KOPT-K1 (cell line): Measurements from ENCODE around the gene CUL2.
"Not testable (repeated sequence)": the region's sequence is repeated elsewhere in the genome, so short reads cannot be mapped to it uniquely, and the experiment has no call there.

ENCODE experiments used
- H3K27ac ChIP-seq: fragments of 200-600 bp; sonication (generic); 2 replicates; pipeline ENCODE4 v1.5.1; 2016; ENCODE audit warnings: antibody characterized with exemption, mild to moderate bottlenecking, low read depth, low read length; ENCODE audit not compliant: poor library complexity, severe bottlenecking
- H3K36me3 ChIP-seq: fragments of 200-600 bp; sonication (generic); 2 replicates; pipeline ENCODE4 v1.5.1; 2017; ENCODE audit warnings: antibody characterized with exemption, mild to moderate bottlenecking, low read length, moderate library complexity; ENCODE audit not compliant: insufficient read depth
- H3K9me3 ChIP-seq: fragments of 200-600 bp; sonication (generic); 2 replicates; pipeline ENCODE4 v1.5.1; 2017; ENCODE audit warnings: antibody characterized with exemption, low read length, mild to moderate bottlenecking; ENCODE audit not compliant: insufficient read depth, poor library complexity, severe bottlenecking

The CUL2 gene

DNA sequence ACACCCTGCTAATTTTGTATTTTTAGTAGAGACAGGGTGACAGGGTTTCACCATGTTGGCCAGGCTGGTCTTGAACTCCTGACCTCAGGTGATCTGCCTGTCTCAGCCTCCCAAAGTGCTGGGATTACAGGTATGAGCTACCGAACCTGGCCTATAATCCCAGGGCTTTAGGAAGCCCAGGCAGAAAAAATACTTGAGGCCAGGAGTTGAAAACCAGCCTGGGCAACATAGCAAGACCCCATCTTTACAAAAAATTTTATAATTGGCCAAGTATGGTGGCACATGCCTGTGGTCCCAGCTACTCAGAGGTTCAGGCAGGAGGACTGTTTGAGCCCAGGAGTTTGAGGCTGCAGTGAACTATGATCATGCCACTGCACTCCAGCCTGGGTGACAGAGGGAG lies 99.0 kb downstream of the CUL2 start:
- H3K27ac ChIP-seq, H3K9me3 ChIP-seq, H3K36me3 ChIP-seq: not testable (repeated sequence)

DNA sequence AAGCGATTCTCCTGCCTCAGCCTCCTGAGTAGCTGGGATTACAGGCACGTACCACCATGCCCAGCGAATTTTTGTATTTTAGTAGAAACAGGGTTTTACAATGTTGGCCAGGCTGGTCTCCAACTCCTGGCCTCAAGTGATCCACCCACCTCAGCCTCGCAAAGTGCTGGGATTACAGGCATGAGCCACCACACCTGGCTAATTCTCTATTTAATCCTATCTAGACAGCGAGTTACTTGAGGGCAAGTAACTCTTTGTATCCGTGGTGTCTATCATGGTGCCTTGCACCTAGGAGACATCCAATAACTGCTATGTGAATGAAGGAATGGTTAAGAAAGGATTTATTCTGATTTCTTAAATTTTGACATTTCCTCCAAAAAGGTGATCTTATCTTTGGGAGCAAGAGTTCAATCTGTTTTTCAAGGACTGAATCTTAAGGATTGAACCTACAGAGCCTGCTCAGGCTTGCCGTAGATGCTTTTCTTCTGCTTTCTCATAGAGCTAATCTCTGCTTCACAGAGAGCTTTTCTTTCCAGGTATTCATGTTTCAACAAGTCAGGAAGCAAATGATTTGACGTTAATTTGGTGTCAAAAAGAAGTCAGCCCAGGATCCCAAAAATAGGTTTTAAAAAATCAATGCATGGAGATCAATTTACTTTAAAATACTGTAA lies 101.6 kb downstream of the CUL2 start:
- peaks cover 19% of the 10 kb centered on the region for H3K9me3 ChIP-seq

DNA sequence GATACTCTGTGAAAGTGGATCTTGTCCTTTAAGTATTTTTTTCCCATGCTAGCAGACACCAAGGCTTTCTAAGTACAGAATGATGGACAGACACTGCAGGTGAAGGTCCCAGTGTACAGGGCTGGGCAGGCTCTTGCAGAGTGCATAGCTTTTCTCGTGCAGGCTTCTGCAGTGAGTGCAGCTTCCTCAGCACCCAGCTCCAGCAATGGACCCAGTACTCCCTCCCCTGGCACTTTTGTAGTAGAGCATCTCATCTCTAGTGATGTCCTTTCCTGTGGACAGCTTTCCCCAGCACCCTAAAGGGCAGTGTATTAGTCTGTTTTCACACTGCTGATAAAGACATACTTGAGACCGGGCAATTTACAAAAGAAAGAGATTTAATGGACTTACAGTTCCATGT lies 104.3 kb downstream of the CUL2 start:
- Histone ChIP-seq H3K27ac (no peak overlapping the region), H3K9me3 (peaks cover 19% of the 10 kb centered on the region), H3K36me3 (no peaks in the 10 kb centered on the region)

More for the DNA sequence above, 101.6 kb downstream of the CUL2 start:
- H3K36me3 ChIP-seq, result no peaks in the 10 kb centered on the region
- no peak overlapping the region for H3K27ac ChIP-seq

DNA sequence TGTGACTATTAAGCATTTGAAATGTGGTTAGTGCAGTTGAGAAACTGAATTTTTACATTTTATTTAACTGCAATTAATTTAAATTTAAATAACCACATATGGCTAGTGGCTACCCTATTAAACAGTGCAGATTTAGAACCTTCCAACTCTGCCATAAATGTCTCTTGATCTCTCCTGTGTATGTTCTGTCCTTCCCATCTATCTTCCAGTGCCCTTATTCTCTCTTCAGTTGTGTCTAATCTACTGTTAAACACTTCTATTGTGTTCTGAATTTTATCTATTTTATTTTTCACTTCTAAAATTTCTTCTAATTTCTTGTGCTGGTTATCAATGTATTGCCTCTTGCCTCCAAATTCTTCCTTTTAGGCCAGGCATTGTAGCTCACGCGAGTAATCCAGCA lies 105.0 kb downstream of the CUL2 start:
- no peak overlapping the region for H3K27ac ChIP-seq
- peaks cover 19% of the 10 kb centered on the region for H3K9me3 ChIP-seq
- H3K36me3 ChIP-seq, result no peaks in the 10 kb centered on the region

DNA sequence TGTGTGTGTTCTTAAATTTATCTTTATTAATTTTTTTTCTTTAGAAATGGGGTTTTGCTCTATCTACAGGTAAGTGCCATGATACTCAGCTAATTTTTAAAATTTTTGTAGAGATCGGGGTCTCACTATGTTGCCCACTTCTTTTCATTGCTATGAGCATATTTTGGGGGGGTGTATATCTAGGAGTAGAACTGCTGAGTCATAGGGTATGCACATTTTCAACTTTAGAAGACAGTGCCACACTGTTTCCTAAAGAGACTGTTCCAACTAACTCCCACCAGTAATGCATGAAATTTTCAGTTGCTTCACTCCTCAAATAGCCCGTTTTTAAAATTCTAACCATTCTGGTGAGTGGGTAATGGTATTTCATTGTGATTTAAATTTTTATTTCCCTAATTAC lies 108.3 kb downstream of the CUL2 start:
- H3K36me3 ChIP-seq, result no peaks in the 10 kb centered on the region
- no peak overlapping the region for H3K27ac ChIP-seq
- H3K9me3 ChIP-seq, result peaks cover 19% of the 10 kb centered on the region

DNA sequence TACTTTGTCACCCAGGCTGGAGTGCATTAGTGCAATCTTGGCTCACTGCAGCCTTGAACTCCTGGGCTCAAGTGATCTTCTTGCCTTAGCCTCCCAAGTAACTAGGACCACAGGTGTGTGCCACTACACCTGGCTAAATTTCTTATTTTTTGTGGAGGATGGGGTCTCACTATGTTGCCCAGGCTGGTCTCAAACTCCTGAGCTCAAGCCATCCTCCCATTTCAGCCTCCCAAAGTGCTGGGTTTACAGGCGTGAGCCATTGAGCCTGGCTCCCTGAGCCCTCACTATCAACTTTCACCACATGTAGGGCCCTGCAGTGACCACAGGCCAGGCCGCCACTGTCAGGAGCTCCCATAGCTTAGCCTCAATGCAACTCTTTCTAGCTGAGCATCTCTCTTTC lies 110.2 kb downstream of the CUL2 start:
- H3K9me3 ChIP-seq, result peaks cover 16% of the 10 kb centered on the region
- H3K36me3 ChIP-seq, result no peaks in the 10 kb centered on the region
- H3K27ac ChIP-seq, result no peak overlapping the region

DNA sequence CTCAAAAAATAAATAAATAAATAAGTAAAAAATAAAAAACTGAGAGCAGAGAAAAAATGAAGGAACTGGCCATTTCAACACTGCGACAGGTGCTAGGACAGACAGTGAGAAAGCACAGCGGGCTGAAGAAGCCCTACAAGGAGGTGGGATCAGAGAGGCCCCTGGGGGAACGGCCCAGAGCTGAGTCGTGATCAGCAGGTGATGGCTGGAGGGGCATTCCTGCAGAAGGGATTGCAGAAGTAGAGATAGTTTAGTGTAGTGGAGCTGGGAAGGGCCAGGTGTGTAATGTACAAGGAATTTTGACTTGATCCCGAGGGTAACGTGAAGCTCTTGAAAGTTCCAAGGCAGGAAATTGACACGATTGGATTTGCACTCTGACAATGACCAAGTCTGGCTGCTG lies 112.1 kb downstream of the CUL2 start:
- peaks cover 15% of the 10 kb centered on the region for H3K9me3 ChIP-seq
- no peak overlapping the region for H3K27ac ChIP-seq
- no peaks in the 10 kb centered on the region for H3K36me3 ChIP-seq

DNA sequence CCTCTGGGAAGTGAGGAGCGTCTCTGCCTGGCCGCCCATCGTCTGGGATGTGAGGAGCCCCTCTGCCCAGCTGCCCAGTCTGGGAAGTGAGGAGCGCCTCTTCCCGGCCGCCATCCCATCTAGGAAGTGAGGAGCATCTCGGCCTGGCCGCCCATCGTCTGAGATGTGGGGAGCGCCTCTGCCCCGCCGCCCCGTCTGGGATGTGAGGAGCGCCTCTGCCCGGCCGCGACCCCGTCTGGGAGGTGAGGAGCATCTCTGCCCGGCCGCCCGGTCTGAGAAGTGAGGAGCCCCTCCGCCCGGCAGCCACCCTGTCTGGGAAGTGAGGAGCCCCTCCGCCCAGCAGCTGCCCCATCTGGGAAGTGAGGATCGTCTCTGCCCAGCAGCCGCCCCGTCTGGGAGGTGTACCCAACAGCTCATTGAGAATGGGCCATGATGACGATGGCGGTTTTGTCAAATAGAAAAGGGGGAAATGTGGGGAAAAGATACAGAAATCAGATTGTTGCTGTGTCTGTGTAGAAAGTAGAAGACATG lies 113.7 kb downstream of the CUL2 start:
- H3K9me3 ChIP-seq, result peaks cover 15% of the 10 kb centered on the region
- not testable (repeated sequence) for H3K36me3 ChIP-seq, H3K27ac ChIP-seq

DNA sequence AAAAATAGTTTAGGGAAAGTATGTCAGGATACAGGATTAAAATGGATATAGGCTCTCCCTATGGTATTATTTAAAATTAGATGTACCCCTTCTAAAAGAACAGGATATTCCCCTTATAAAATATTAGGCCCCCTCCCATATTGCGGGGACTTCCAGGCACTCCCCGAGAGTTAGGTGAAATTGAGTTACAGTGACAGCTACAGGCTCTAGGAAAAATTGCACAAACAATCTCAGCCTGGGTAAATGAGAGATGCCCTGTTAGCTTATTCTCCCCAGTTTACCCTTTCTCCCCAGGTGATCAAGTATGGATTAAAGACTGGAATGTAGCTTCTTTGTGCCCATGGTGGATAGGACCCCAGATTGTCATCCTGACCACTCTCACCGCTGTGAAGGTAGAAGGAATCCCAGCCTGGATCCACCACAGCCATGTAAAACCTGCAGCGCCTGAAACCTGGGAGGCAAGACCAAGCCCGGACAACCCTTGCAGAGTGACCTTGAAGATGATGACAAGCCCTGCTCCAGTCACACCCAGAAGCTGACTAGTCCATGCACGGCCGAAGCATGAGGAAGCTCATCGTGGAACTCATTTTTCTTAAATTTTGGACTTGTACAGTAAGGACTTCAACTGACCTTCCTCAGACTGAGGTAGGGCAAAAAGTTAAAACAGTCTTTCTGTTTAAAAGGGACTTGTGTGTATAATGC lies 115.6 kb downstream of the CUL2 start:
- H3K9me3 ChIP-seq, result peaks cover 15% of the 10 kb centered on the region
- not testable (repeated sequence) for H3K36me3 ChIP-seq, H3K27ac ChIP-seq

DNA sequence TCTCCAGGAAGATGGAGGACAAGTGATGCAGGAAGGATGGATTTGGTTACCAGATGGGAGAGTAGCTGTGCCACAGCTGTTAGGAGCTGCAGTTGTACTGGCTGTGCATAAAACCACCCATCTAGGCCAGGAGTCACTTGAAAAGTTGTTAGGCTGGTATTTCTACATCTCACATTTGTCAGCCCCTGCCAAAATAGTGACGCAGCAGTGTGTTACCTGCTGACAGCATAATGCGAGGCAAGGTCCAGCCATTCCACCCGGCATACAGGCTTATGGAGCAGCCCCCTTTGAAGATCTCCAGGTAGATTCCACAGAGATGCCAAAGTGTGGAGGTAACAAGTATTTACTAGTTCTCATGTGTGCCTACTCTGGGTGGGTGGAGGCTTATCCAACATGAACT lies 116.4 kb downstream of the CUL2 start:
- not testable (repeated sequence) for H3K27ac ChIP-seq

DNA sequence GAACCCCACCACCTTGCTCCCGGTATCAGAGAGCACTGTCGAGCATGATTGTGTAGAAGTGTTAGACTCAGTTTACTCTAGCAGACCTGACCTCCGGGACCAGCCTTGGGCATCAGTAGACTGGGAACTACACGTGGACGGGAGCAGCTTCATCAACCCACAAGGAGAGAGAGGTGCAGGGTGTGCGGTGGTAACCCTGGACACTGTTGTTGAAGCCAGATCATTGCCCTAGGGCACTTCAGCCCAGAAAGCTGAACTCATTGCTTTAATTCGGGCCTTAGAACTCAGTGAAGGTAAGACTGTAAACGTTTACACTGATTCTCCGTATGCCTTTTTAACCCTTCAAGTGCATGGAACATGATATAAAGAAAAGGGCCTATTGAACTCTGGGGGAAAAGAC lies 117.0 kb downstream of the CUL2 start:
- peaks cover 15% of the 10 kb centered on the region for H3K9me3 ChIP-seq

More for the DNA sequence above, 116.4 kb downstream of the CUL2 start:
- H3K36me3 ChIP-seq, result not testable (repeated sequence)
- H3K9me3 ChIP-seq, result peaks cover 15% of the 10 kb centered on the region

DNA sequence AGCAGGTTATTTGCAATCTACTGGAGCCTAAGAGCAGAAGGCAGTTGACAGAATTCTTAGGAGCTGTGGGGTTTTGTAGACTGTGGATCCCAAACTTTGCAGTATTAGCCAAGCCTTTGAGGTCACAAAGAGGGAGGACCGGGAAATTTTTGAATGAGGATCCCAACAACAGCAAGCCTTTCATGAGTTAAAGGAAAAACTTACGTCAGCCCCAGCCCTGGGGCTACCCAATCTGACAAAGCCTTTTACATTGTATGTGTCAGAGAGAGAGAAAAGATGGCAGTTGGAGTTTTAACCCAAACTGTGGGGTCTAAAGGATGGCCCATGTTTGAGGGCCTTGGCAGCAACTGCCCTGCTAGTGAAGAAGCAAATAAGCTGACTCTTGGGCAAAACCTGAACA lies 117.5 kb downstream of the CUL2 start:
- H3K9me3 ChIP-seq, result peaks cover 15% of the 10 kb centered on the region
- H3K27ac ChIP-seq, H3K36me3 ChIP-seq: not testable (repeated sequence)

More for the DNA sequence above, 117.0 kb downstream of the CUL2 start:
- not testable (repeated sequence) for H3K36me3 ChIP-seq, H3K27ac ChIP-seq

DNA sequence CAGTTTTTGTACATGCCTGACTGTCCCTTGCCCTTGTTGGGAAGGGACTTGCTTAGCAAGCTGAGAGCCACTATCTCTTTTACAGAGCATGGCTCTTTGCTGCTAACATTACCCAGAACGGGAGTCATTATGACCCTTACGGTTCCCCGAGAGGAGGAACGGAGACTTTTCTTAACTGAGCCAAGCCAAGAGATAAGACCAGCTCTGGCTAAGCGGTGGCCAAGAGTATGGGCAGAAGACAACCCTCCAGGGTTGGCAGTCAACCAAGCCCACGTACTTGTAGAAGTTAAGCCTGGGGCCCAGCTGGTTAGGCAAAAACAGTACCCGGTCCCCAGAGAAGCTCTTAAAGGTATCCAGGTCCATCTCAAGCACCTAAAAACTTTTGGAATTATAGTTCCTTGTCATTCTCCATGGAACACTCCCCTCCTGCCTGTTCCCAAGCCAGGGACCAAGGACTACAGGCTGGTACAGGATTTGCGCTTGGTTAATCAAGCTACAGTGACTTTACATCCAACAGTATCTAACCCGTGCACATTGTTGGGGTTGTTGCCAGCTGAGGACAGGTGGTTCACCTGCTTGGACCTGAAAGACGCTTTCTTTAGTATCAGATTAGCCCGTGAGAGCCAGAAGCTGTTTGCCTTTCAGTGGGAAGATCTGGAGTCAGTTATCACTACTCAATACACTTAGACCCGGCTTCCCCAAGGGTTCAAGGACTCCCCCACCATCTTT lies 118.4 kb downstream of the CUL2 start:
- H3K36me3 ChIP-seq, H3K27ac ChIP-seq: not testable (repeated sequence)
- peaks cover 15% of the 10 kb centered on the region for H3K9me3 ChIP-seq

DNA sequence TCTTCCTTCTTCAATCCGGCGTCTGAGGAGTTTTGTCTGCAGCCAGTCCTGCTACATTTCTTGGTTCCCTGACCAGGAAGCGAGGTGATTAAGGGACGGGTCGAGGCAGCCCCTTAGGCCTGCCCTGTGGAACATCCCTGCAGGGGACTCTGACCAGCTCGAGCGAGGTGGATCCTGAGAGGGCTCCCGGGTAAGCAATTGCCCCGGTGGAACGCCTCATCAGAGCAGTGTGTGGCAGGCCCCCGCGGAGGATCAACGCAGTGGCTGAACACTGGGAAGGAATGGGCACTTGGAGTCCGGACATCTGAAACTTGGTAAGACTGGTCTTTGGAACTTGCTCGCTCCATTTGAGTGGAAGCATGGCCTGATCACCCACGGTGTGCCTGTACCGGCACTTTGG lies 121.0 kb downstream of the CUL2 start:
- Histone ChIP-seq H3K36me3 (no peaks in the 10 kb centered on the region), H3K27ac (no peak overlapping the region)

DNA sequence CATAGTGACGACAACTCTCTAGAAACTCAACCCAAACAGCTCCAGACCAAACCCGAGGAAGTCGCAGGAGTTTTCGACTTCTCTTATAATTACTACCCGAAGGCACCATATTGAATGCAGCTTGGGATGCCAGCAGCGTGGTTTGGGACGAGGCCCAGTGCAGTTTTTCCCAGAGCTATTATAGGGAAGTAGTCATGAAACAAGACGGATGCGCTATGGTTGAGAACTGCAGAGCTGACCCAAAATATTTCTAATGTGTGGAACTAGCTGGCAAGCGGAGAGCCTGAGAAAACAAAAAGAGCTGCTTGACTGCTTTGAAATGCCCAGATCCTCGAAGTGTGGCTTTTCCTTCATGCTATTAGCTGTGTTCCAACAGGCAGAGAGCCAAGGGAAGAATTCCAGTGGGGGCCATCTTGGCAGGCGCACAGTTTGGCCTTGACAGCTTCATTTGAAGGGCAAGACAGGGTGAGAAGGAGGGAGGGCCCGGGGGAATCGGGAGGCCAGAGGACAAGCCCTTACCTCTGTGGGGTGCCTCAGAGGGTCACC lies 122.7 kb downstream of the CUL2 start:
- Histone ChIP-seq H3K36me3 (no peaks in the 10 kb centered on the region), H3K9me3 (no peaks in the 10 kb centered on the region), H3K27ac (no peak overlapping the region)

More for the DNA sequence above, 121.0 kb downstream of the CUL2 start:
- H3K9me3 ChIP-seq, result no peaks in the 10 kb centered on the region
